GM12878 (cell line): ENCODE measurements around the gene PTMA.

Experiments used
- FOXK2 ChIP-seq: fragments of 450-650 bp; IDR thresholded peaks from 2 replicates; pipeline ENCODE4 v1.6.1; 2017; ENCODE audit warnings: mild to moderate bottlenecking, moderate library complexity
- RELA ChIP-seq: fragments of 450-650 bp; IDR thresholded peaks from 2 replicates; pipeline ENCODE4 v1.8.0; 2014; ENCODE audit warnings: borderline replicate concordance; ENCODE audit not compliant: partially characterized antibody
- SMAD1 ChIP-seq: fragments of 450-650 bp; IDR thresholded peaks from 2 replicates; pipeline ENCODE4 v1.6.1; 2018; ENCODE audit warnings: mild to moderate bottlenecking, low read depth; ENCODE audit not compliant: partially characterized antibody

DNA sequence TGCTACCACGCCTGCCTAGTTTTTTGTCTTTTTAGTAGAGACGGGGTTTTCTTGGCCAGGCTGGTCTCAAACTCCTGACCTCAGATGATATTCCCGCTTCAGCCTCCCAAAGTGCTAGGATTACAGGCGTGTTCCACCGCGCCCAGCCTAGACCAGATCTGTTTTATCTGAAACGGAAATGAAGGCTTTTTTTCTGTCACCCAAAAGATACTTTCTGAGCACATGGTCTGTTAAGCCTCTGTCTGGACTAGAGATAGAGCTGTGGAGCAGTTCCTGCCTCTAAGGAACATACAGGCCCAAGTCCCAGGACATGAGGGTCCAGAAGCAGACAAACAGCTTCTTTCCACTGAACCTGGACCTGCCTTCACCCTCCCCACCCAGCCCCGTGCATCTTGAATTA, 43.6 kb upstream of the PTMA start:
- TF ChIP-seq FOXK2, result no peak
- no peak for TF ChIP-seq SMAD1
- no peak for TF ChIP-seq RELA
